HG03097 (cell line): Measurements from ENCODE around the gene INTS11.

Experiments used
- ATAC-seq: cut with Tn5 transposase; IDR thresholded peaks from one replicate; pipeline ENCODE4 v1.9.1; 2021; ENCODE audit not compliant: unreplicated experiment, low FRiP score

The INTS11 gene

DNA sequence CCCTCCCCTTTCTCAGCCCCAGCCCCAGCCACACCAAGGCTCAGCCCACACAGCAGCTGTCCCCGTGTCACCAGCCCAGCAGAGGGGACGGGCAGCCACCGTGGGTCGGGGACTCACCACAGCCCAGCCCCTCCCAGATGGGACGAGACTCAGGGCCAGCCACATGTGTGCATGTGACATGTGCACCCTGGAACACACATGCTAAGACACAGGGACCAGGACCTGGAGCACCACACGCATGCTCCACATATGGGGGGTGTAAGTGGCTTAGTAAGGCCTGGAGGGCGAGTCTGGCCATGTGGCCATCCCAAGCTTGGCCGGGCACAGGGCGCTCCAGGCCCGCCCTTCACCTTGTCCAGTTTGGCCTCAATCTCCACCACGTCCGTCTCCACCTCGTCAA lies 20.7 kb downstream of the INTS11 start:
- ATAC-seq, result no peak

DNA sequence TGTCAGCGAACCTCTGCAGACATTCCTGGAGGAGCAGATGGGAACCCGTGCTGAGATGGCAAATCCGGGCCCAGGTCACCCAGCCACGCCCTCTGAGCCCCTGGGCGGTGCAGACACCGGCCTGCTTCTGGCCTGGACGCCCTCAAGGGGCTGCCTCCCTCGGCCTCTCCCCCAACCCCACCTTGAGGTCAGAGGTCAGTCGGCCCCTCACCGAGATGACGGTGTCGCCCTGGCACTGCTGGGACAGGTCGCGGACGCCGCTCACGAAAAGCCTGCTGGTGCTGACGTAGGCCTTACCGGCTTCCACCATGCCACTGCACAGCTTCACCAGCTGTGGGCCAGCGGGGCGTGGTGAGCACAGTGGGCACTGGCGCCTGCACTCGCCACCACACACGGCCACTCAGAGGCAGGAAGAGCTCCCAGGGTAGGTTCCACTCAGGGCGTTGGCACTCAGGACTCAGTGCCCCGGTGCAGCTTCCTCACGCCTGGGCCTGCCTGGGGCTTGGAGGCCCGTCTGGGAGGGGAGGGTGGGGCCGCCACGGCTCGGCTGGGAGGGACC lies 21.4 kb downstream of the INTS11 start:
- ATAC-seq, result no peak

DNA sequence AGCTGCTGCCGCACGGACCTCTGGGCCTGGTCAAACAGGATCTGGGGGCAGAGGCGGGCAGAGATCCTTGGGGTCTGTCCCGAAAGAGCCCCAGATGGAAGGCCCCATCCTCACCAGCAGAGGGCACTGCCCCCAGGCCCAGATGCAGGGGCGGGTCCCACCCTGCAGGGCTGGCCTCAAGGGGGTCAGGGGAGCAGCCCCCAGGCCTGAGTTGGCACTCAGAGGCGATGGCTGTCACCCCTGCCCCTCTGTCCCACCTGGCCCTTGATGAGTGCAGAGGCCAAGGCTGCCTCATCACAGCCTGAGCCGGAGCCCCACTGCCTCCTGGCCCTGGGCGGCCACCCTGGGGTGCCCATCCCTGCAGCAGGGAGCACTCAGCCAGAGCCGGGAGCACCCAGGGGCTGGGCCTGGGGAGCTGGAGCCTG lies 22.4 kb downstream of the INTS11 start:
- no peak for ATAC-seq

DNA sequence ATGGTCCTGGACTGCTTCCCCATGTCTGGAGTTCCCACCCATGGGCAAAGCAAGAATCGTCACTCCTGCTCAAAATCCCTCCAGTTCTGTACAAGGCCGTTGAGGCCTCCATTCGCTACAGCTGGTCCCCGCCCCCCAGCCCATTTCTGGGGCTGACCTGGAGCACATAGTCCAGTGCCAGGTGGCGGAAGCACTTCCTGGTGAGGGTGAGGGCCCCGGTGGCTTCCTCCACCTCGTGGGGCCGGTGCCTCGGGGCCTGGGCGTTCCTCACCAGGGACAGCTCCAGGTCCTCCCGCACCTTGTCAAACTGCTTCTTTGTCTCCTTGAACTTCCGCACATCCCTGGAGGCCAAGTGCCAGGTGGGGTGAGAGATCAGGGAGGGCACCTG lies 24.1 kb downstream of the INTS11 start:
- no peak for ATAC-seq

DNA sequence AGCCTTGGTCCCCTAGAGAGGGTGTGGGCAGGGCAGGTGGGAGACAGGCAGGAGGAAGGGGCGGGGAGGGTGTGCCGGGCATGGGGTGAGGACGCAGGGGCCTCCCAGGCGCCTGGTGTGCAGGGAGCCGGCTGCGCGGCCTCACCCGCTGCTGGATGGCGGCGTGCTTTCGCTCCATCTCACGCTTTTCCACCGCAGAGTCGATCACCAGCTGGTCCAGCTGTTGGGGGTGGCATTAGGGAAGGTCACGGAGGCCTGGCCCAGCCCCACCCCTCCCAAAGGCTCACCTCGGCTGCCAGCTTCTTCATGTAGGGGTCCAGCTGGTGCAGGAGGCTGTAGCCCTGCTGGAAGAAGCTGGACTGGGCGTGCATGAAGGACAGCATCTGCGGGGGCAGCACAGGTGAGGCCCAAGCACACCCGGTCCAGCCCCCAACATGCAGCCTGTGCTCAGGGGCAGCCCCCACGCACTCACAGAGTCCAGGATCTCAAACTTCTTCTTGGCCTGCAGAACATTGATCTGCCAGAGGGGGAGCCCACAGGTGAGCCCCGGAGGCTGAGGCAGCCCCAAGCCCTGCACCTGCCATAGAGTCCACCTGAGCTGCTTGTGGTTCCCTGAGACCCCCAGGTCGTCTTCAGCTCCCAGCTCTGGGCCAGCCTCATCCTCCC lies 24.6 kb downstream of the INTS11 start:
- no peak for ATAC-seq

DNA sequence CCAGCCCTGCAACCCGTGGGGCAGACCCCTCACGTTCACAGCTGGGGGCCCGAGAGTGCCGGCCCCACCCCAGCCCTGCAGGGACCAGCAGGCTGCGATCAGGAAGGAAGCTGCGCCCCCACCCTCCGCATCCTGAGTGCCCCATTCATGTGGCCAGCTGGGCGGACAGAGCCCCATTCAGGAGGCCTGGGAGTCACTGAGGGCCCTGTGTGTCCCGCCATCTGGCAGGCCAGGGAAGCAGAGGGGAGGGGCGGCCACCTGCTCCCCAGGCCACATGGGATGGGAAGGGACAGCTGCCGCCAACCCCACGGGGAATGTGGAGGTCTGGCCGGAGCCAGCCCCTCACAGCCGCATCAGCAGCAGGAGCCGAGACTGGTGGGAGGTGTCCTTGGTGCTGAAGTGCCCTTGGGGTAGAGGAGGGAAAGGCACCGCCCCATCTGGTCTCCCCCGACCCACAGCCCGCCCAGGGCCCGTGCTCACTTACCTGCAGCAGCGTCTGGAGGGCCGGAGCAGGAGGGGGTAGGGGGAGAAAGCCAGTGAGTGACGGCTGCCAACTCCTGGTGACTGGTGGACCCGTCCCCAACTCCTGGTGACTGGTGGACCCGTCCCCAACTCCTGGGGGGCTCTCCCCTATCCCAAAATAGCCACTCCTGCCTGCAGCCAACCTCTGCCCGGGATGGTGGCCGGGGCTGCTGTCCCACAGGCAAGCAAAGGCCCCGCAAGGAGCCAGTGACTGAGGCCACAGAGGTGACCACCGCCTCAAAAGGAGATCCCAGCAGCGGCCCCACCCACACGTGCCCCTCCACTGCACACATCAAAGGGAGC lies 25.4 kb downstream of the INTS11 start:
- no peak for ATAC-seq

DNA sequence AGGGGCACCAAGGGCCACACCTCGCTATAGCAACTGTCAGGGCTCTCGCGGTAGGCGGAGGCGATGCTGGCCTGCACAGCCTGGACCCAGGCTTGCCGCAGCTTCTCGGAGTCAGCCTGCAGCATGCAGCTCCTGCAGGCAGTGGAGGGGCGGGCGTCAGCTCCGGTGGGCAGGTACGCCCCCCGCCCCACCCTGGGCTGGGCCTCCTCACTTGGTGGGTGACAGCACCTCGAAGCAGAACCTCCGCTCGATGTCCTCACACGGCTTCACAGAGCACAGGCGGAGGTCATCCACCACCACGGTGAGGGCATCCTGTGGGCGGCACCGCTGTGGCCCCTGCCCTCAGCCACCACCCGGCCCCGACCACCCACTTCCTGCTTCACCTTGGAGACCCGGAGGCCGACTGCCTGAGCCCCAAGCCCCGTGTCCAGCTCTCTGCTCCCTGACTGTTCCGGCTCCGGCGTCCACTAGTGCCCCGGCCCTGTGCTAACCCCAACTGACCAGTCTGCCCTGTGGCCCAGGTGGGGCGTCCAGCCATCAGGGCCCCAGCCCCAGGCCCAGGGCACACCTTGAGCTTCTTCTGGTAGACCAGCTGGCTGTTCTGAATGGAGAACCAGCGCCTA lies 26.5 kb downstream of the INTS11 start:
- ATAC-seq, result no peak

DNA sequence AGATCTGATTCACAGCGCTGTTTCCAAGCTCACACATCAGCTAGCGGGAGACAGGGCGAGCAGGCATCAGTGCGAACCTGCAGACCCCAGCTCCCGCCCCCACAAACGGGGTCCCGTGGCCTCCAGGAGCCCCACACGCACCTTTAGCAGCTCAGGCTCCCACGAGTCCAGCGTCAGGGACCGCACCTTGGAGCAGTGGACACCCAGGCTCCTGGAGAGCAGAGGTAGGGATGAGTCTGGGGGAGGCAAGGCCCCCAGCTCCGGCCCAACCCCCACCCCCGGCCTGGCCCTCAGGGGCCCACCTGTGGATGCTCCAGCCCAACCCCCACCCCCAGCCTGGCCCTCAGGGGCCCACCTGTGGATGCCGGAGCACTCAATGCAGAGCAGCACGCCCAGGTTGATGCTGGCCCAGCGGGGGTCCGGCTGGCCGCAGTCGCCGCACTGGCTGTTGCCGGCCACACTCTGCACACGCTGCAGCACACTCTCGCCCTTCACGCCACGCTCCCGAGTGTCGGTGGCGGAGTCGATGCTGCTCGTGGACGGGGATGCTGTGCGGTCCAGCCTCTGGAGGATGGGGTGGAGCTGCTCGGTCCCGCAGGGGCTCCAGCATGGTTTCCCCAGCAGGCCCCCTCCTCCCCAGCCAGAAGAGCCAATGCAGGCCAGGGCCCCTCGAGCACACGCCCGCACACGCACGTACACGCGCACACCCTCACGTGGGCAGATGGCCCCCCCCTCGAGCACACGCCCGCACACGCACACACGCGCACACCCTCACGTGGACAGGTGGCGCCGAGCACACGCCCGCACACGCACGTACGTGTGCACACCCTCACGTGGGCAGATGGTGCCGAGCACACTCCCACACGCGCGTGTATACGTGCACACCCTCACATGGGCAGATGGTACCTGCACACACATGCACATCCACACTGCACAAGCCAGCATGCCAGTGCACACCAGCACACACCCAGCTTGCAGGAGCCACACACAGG lies 28.1 kb downstream of the INTS11 start:
- no peak for ATAC-seq

DNA sequence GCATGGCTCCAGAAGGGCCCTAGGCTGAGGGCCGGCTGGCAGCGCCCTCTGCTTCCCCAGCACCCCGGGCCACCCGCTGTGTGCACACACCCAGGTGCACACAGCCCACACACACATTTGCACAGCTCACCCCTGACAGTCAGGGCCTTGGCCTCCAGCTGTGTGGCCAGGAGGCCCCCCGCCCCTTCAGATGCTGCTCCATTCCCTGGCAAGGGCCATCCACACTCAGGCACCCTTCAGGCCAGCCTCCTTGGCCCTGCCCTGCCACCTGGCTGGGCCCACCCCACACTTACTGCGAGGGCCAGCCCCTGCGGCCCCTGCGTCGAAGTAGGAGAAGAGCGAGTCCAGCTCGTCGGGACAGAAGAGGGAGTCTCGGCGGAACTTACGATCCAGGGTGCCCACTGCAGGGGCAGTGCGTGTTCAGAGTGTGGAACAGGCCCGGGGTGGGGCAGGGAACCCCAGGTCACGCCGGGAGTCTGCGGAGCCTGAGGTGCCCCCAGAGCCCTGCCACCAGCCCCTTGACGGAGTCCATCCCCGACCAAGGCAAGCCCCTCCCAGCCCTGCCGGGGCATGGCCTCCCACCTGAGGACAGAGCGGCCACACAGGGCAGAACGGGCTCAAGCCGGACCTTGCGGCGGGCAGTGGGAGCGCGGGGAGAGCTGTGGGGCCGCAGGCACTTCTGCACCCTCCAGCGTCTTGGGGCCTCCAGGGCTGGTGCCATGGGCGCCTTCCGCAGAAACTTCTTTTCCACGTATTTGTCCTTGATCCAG lies 29.1 kb downstream of the INTS11 start:
- ATAC-seq, result no peak

DNA sequence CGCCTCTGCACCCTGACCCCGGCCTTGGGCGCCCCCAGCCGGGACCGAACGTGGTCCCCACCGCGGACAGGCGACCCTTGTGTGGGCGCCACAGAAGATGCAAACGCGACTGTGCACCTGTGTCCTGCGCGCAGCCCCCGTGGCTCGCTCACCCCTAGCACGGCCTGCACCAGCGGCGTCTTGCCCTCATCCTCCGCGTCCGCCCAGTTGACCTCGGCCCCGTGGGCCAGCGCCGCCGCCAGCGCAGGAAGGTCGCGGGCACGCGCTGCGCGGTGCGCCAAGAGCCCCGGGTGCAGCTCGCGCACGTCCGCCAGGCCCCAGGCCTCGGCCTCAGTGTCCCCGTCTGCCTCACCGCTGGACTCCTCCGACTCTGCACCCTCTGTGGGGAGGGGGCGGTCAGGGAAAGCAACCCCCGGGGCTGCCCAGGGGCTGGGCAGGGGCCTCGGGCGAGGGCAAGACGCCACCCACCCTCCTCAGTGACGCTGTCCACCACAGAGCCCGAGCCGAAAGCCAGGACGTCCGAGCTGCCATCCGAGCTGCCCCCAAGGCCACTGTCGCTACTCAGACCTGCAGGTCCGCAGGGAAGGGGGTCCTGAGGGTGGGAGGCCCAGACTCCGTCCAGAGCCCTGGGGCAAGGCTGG lies 30.1 kb downstream of the INTS11 start:
- no peak for ATAC-seq

DNA sequence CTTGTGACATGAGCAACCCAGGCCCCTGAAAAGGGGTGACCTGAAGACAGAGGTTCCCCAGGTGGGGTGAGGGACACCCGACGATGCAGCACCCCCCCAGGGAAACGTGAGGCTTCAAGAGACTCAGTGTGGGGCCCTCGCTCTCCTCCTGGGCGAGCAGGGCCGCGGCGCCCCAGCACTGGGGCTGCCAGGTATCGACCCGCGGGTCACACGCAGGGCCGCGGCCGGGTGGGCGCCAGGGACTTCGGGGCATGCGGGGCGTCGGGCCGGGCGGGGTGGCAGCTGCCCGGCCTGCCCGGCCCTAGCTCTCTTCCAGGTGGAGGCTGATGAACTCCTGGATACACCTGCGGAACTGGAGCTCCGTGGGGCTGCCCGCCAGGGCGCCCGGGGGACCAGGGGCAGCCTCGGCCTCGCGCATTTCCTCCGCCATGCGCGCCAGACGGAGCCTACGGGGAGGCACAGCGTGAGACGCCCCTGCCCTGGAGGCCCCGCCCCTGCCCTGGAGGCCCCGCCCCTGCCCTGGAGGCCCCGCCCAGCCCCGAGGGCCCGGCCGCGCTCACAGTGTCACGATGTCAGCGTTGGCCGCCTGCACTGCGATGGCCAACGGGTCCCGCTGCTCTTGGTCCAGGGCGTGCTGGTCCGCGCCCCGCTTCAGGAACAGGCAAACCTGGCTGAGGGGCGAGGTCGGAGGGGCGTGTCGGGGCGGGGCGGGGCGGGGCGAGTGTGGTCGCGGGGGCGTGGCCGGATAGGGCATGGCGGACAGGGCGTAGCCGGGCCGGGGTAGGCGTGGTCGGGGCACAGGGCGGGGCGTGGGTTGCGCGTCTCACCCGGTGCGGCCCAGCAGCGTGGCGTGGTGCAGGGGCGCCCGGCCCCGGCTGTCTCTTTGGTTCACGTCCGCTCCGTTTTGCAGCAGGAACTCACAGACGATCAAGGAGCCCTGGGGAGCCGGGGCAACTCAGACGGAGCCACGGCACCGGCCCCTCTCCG lies 30.9 kb downstream of the INTS11 start:
- ATAC-seq, result no peak

DNA sequence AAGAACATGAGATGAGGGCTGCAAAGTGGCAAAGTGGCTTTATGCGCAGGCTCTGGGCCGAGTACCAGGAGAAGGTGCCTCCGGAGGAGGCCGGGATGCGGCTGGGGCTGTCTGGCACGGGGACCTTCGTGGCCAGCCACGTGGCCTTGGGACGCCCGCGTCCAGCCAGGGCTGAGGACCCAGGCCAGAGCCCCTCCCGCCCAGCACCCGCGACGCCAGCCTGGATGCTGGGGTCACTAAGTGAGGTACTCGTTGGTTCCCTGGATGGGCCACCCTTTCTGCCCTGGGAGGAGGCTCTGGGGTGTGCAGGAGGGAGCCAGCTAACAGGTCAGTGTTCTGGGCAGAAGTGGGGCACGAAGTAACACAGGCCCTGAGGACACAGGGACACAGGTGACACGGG lies 31.6 kb downstream of the INTS11 start:
- no peak for ATAC-seq

DNA sequence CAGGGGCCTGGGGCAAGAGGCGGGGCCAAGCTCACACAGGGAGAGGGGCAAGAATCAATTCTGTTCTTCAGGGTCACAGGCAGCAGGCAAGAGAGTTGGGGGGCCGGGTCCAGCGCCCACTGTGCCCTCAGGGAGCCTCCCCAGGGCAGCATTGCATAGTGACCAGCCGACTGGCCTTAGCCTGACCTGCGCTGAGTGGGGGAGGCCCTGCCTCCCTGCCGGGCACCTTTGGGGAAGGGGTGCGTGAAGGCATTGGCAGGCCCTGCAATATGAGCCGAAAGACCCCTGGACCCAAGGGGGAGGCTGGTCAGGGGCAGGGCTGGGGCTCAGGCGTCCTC lies 32.0 kb downstream of the INTS11 start:
- ATAC-seq, result no peak

DNA sequence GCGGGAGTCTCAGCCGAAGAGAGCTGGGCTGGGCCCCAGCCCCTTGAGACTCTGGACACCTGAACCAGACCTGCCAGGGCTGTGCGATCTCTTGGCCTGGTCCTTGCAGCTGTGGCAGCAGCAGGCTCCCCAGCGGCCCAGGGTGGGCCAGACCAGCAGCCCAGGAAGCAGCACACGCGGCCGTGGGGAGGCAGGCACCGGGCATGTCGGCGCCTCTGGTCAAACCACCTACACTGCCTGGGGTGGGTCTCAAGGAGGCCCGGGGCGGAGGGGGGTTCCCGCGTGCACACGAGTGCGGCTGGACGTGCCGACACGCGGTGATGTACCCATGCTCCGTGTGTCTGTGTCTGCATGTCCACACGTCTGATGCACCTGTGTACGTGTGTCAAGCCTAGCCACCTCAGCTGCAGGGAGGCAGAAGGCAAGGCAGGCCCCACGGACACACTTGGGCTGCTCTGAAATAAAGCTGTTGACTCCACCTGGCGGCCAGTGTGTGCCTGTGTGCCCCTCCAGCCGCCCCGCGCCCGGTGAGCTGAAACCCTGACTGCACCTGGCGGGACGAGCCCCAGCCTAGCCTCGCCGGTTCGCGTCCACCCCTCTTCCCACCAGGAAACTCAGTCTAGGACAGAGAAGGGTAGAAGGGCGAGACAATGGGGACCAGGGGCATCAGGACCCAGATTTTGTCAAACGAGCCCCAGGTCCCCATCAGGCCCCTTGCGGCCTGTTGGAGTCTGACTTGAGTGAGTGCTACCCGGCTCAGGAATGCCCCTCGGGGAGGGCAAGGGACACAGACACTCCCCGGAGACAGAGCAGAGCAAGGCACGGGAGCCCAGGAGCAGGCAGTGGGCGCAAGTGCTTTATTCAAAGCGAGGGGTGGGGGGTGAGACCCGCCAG lies 32.7 kb downstream of the INTS11 start:
- ATAC-seq, result no peak

DNA sequence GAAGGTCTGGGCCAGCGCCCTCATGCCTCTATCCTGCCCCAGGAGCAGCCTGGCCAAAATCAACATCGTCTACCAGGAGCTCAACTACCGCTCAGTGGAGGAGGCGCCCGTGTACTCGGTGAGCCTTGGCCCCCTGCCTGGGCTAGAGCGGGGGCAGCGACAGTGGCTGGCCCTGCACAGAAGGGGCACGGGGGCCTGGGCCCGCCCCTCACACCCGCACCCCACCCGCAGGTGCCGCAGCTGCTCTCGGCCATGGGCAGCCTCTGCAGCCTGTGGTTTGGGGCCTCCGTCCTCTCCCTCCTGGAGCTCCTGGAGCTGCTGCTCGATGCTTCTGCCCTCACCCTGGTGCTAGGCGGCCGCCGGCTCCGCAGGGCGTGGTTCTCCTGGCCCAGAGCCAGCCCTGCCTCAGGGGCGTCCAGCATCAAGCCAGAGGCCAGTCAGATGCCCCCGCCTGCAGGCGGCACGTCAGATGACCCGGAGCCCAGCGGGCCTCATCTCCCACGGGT lies 33.4 kb downstream of the INTS11 start:
- no peak for ATAC-seq

DNA sequence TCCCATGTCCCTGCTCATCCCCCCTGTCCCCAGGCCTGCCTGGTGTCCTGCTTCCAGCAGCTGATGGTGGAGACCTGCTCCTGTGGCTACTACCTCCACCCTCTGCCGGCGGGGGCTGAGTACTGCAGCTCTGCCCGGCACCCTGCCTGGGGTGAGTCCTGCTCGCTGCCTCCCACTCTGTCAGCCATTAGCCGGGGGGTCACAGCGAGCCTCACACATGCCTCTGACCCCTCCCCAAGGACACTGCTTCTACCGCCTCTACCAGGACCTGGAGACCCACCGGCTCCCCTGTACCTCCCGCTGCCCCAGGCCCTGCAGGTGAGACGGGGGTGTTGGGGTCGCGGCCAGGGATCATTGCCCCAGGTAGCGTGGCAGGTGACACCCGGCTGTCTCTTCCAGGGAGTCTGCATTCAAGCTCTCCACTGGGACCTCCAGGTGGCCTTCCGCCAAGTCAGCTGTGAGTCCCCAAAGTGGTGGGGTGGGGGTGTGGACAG lies 34.2 kb downstream of the INTS11 start:
- ATAC-seq, result no peak
